Measurements from ENCODE around the gene ECSIT. TPM values are rescaled to one million over a fixed set of nuclear protein-coding genes. Genes with fewer than 3 reads are reported as not detected.

Gene ECSIT
- total RNA-seq, 6 experiments from 2014 or later, result 17.5 to 24.9 (median 19.9) TPM

- Mint-ChIP-seq H3K4me3 (peak within 1 kb of the TSS; percentile 96), H3K9me3 (no peaks in the 10 kb centered on the region), H3K4me1 (ENCODE audit: low read depth) (peaks cover 30% of the 10 kb centered on the region), H3K27ac (peak within 1 kb of the TSS; percentile 88), H3K27me3 (ENCODE audit: insufficient read depth) (peaks cover 4% of the 10 kb centered on the region; the same call in 1 of the 2 replicates), H3K36me3 (ENCODE audit: low read depth) (peaks cover 17% of the 10 kb centered on the region)
- TF ChIP-seq, protein P1, sequence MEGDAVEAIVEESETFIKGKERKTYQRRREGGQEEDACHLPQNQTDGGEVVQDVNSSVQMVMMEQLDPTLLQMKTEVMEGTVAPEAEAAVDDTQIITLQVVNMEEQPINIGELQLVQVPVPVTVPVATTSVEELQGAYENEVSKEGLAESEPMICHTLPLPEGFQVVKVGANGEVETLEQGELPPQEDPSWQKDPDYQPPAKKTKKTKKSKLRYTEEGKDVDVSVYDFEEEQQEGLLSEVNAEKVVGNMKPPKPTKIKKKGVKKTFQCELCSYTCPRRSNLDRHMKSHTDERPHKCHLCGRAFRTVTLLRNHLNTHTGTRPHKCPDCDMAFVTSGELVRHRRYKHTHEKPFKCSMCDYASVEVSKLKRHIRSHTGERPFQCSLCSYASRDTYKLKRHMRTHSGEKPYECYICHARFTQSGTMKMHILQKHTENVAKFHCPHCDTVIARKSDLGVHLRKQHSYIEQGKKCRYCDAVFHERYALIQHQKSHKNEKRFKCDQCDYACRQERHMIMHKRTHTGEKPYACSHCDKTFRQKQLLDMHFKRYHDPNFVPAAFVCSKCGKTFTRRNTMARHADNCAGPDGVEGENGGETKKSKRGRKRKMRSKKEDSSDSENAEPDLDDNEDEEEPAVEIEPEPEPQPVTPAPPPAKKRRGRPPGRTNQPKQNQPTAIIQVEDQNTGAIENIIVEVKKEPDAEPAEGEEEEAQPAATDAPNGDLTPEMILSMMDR (IDR thresholded peaks at IDR 0.05), result peak; percentile 49
- DNase-seq, result peak; percentile 98
These were observed 30.2 kb upstream of the ECSIT start, which contains the start of gene ELOF1 for GRCh38 chr19:11558881-11559828. ELOF1 (minus strand) TSS chr19:11559230; CDS start chr19:11554347, 4,883 bp downstream.

DNA sequence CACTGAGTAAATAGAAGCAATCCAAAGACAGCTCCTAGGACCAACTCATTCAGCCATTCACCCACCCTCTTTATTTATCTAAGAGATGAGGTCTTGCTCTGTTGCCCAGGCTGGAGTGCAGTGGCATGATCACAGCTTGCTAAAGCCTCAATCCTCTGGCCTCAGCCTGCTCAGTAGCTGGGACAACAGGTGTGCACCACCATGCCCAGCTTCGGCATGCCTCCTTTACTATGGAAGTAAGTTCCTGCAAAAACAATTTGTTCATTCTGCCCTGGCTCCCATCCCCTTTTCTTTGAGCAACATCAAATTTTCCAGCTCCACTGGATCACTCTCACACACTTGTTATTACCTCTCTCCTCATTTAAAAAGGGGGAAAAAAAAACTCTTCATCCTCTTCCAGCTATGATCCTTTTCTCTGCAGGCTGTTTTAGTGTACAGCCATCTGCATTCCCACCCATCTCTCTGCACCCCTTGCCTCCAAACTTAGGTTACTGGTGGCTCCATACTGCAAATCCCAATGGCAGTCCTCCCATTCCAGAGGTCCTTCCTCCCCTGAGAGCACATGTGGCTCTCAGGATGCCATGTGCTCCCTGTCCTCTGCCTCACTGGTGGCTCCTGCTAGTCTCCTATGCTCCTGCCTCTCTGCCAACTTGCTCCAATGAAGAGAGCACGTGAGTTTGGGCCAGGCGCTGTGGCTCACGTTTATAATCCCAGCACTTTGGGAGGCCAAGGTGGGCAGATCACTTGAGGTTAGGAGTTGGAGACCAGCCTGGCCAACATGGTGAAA, 27.9 kb upstream of the ECSIT start:
- TF ChIP-seq, protein P1 (IDR thresholded peaks at IDR 0.05), result no peak
- Mint-ChIP-seq H3K27me3 (ENCODE audit: insufficient read depth) (peaks cover 4% of the 10 kb centered on the region; the same call in 1 of the 2 replicates), H3K27ac (peak overlapping the region; percentile 11; the same call in 1 of the 2 replicates), H3K4me1 (ENCODE audit: low read depth) (peaks cover 30% of the 10 kb centered on the region), H3K4me3 (peak overlapping the region; percentile 26; the same call in 1 of the 2 replicates), H3K9me3 (no peaks in the 10 kb centered on the region), H3K36me3 (ENCODE audit: low read depth) (peaks cover 17% of the 10 kb centered on the region)
- no peak for DNase-seq

- TF ChIP-seq, protein P1 (IDR thresholded peaks at IDR 0.05), result no peak
- Mint-ChIP-seq H3K9me3 (no peaks in the 10 kb centered on the region), H3K4me1 (ENCODE audit: low read depth) (peaks cover 23% of the 10 kb centered on the region), H3K27me3 (ENCODE audit: insufficient read depth) (peaks cover 4% of the 10 kb centered on the region; the same call in 1 of the 2 replicates), H3K4me3 (no peak overlapping the region), H3K27ac (no peak overlapping the region), H3K36me3 (ENCODE audit: low read depth) (peaks cover 17% of the 10 kb centered on the region)
- no peak for DNase-seq
These were observed 26.3 kb upstream of the ECSIT start for GRCh38 chr19:11555246-11555645.

DNA sequence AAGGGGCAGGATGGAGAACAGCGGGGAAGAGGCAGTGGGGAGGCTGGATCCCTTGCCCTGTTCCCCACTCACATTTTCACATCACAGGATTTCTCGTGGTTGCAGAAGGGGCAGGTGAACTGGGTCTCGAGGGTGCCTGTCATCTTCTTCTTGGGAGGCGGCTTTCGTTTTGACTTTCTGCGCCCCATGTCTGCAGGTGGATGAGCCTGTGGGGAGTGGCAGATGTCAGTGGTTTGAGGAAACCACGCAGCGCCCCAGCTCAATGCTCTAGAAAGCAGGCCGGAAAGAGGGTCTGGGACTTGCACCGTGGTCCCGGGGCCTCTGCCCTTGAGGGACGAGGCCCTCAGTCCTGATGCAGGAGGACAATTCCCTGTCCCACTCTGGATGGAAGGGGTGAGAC, 25.2 kb upstream of the ECSIT start:
- DNase-seq, result no peak
- peaks cover 17% of the 10 kb centered on the region for H3K4me1 Mint-ChIP-seq (ENCODE audit: low read depth)
- no peaks in the 10 kb centered on the region for H3K9me3 Mint-ChIP-seq
- TF ChIP-seq, protein P1 (IDR thresholded peaks at IDR 0.05), result no peak
- H3K27me3 Mint-ChIP-seq (ENCODE audit: insufficient read depth), result peaks cover 4% of the 10 kb centered on the region; the same call in 1 of the 2 replicates
- H3K27ac Mint-ChIP-seq, result no peak overlapping the region
- no peak overlapping the region for H3K4me3 Mint-ChIP-seq
- peaks cover 17% of the 10 kb centered on the region for H3K36me3 Mint-ChIP-seq (ENCODE audit: low read depth)

GRCh38 chr19:11552666-11553372, 23.9 kb upstream of the ECSIT start:
- Mint-ChIP-seq H3K4me1 (ENCODE audit: low read depth) (peaks cover 10% of the 10 kb centered on the region), H3K36me3 (ENCODE audit: low read depth) (peaks cover 14% of the 10 kb centered on the region), H3K4me3 (no peak overlapping the region), H3K27me3 (ENCODE audit: insufficient read depth) (peaks cover 4% of the 10 kb centered on the region; the same call in 1 of the 2 replicates), H3K27ac (no peak overlapping the region), H3K9me3 (no peaks in the 10 kb centered on the region)
- DNase-seq, result no peak
- TF ChIP-seq, protein P1 (IDR thresholded peaks at IDR 0.05), result no peak

All from HFFc6 (cell line).